Activated CD4-positive, CD25-positive, alpha-beta regulatory T cell treated with anti-CD3 and anti-CD28 coated beads, Interleukin-2, amount 50 U/mL, for 16 hours (primary cell): ENCODE results near the gene BAIAP2L1.
"Not testable (repeated sequence)": the region's sequence is repeated elsewhere in the genome, so short reads cannot be mapped to it uniquely, and the experiment has no call there.

ENCODE experiments used
- DNase-seq: peaks from one replicate; pipeline ENCODE4 v3.0.0-alpha.2; 2020; ENCODE audit warnings: low read depth, low spot score

The BAIAP2L1 gene

DNA sequence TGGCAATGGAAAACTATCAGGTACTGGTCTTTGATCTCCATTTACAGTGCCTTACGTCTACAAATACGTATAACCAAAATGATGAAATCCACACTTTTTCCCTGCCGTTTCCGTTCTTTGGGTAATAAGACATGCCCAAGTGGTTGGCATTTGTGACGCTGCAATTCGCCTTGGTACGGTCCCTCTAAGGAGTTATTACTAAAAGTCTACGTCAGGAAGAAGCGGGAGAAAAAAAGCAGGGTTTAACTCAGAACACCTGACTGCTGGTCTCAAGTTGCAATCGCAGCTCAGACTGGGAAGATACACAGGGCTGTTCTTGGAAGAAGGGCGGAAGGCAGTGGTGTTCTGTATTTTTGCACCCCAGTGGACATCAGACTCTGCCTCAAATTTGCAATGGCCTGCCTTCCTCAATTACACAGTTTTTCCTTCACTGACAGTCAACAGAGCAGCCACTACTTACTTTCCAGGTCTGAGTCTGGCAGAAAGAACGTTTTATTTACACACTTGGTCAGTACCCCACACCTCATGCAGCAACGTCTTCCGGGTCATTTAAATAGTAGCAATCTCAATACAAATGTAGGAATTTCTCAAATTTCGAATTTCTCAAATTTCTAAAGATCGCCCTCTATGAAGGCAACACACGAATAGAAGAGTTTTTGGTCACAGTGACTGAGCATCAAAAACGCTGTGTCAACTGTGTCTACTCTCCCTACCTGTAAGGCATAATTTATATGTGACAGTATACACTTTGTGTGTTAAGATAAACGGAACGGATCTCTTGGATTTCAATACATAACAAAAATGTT lies 2.1 kb downstream of the BAIAP2L1 start:
- no peak for DNase-seq

DNA sequence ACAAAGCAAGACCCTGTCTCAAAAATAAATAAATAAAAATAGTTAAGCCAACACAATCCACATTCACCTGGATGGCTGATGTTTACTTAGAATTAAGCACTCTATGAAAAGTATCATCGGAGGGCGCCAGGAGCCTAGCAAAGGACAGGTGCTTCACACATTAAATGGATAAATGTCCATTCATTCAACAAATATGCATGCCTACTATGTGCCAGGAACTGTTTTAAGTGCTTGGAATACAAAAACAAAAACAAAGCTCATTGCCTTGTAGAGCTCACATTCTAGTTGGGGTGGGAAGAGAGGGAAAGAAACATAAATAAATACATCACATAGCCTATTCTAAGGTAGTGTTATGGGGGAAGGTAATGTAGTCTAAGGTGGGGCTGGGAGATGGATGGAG lies 4.1 kb downstream of the BAIAP2L1 start:
- DNase-seq = no peak

DNA sequence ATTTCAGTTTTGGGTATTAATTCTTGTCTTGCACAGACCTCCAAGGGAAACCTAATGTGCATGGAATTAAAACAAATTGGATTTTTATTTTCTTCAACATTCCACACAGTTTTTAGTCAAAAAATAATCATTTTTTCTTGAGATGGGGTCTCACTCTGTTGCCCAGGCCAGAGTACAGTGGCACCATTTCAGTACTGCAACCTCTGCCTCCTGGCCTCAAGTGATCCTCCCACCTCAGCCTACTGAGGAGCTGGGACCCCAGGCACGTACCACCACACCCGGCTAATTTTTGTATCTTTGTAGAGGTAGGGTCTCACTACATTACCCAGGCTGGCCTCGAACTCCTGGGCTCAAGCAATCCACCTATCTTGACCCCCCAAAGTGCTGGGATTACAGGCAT lies 4.9 kb downstream of the BAIAP2L1 start:
- no peak for DNase-seq

DNA sequence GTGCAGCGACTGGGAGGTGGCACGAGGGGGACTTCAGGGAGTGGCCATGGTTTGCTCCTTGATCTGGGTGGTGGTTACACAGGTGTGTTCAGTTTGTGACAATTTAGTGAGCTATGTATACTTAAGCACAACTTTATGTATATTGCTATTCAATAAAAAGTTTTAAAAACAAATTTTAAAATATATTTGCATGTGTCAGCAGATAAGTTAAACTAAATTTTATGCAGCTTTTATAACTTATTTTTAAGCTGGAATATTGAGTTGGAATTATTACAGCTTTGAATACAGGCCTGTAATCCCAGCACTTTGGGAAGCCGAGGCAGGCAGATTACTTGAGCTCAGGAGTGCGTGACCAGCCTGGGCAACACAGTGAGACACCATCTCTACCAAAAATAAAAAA lies 5.4 kb downstream of the BAIAP2L1 start:
- DNase-seq = no peak

DNA sequence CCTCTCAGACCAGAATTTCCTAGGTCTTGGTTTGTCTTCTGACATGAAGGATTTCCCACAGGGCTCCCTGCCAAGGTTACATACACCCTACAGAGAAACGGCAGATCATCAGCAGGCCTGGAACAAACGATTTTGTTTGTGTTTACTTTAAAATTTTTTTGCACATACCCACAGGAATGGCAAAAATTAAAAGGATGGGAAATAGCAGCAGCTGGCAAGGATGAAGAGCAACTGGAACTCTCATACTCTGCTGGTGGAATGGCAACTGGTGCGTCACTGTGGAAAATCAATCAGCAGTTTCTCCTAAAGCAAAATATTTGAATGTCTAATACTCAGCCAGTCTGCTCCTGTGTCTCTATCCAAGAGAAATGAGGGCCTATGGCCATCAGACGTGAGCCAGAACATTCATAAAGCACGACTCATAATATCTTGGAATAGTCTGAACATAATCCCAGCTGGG lies 6.5 kb downstream of the BAIAP2L1 start:
- DNase-seq = no peak

DNA sequence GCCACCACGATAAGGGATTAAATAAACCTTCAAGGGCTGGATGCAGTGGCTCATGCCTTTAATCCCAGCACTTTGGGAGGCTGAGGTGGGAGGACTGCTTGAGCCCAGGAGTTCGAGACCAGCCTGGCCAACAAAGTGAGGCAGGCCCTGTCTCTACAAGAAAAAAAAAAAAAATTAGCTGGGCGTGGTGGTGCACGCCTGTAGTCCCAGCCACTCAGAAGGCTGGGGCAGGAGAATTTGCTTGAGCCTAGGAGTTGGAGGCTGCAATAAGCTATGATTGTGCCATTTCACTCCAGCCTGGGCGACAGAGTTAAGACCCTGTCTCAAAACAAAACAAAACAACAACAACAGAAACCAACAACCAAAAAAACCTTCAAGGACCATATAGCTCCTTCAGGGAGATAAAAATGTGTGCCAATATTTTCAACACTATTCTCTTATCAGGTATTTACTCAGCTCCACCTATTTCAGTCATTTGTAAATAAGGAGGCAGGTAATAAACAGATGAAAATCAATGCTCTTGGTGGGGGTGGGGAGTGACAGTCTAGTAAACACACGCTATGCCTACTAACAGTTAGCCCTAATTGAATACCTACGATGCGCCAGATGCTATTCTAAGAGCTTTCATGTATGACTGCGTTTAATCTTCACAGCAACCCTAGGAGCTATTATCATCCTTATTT lies 13.2 kb downstream of the BAIAP2L1 start:
- no peak for DNase-seq

DNA sequence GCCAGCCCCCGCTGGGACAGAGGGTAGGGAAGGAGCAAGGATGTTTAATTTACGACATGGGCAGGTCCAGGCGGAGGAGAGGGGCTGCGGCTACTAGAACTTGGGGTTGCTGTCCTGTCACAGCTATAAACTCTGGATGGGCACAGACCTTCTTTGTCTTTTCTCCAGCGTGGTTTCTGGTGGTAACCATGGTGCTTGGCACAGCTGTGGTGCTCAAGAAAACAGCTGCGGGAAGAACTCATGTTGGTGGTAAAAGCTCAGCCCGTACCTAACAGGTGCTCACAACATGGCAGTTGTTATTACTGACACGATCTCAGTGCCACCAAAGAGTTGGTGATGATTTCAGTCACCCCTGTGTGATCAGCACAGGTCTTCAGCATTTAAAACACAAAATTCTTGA lies 13.8 kb downstream of the BAIAP2L1 start:
- DNase-seq = no peak

DNA sequence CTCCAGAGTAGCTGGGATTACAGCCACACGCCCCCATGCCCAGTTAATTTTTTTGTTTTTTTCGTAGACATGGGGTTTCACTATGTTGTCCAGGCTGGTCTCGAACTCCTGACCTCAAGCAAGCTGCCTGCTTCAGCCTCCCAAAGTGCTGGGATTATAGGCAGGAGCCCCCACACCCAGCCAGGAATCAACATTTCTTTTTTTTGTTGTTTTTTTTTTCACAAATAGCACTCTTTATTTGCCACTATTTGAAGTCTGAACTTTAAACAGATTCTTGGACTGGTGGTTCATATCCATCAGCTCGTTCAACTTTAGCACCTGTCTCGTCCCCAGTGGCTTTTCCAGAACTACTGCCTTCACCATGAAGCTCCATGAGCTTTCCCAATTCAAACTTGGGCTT lies 15.4 kb downstream of the BAIAP2L1 start:
- not testable (repeated sequence) for DNase-seq

DNA sequence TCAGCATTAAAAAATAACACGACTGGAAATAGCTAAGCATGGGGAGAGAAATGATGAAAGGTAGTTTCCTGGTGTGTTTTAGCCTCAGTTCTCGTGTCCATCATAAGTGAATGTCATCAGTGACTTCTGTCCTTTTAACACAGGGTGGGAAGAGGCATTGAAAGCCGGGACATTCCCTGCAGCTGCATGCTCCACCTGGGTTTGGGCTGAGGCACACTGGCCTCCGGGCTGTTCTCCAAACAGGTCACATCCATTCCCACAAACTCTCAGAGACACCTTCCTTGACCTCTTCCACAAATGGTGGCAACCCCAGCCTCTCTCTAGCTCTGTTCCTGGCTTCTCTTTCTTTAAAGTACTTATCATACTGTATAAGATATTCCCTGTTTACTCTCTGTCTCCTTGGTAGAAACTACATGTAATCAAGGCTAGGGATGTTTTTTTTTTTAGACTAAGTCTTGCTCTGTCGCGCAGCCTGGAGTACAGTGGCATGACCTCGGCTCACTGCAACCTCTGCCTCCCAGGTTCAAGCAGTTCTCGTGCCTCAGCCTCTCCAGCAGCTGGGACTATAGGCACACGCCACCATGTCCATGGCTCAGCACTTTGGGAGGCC lies 22.6 kb downstream of the BAIAP2L1 start:
- no peak for DNase-seq

DNA sequence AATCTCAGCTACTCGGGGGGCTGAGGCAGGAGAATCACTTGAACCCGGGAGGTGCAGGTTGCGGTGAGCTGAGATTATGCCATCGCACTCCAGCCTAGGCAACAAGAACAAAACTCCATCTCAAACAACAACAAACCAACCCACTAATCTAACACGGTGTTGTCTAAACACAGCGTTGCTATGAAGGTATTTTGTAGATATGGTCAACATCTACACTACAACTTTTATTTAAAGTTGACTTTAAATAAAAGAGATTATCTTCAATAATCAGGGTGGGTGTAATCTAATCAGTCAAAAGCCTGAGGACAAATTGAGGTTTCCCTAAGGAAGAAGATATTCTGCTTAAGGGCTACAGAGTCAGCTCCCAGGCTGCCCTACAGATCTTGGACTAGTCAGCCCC lies 24.2 kb downstream of the BAIAP2L1 start:
- DNase-seq = no peak

DNA sequence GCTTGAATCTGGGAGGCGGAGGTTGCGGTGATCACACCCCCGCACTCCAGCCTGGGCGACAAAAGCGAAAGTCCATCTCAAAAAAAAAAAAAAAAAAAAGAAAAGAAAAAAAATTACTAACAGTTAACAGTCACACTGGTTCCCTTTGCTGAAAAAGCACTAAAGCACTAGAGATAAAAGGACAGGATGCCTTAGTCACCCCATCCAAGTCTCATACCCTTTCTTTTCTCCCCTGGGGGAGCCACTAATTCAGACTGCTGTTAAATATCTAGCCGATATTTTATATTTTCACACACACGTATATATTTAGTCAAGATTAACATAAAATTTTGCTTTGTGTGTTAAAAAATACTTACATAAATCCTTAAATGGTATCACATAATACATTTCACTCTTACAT lies 25.2 kb downstream of the BAIAP2L1 start:
- DNase-seq = no peak

DNA sequence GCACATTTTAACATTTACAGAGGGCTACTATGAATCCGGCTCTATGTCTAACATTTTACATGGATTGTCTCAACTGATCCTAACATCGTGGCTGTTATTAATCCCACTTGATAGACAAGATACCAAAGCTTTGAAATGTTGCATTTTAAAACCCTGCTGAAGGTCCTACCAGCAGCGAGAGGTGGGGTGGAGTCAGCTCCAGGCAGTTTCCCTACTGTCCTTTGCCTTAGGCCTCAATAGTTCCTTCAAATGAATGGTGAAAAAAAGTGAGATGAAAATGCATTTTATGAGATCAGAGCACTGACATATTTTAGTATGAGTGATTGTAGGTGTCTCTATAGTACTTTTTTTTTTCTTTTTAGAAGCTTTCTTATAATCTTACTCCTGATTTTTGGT lies 26.6 kb downstream of the BAIAP2L1 start:
- DNase-seq = no peak

DNA sequence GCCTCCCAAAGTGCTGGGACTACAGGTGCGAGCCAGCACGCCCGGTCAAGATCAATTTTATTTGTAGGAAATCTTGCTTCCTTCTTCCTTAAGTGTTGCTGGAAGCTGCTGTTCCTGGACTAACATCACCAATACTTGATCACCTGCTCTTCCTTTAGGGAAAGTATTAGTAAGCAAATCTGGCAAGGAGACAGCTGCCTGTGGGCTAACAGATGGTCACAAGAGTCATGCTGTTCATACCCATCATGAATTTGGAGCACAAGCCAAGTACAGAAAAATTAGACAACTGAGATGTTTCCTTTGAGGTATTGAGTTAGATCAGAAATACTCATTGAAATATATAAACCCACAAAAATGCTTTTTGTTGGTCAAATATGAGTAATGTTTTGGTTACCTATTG lies 27.9 kb downstream of the BAIAP2L1 start:
- no peak for DNase-seq

DNA sequence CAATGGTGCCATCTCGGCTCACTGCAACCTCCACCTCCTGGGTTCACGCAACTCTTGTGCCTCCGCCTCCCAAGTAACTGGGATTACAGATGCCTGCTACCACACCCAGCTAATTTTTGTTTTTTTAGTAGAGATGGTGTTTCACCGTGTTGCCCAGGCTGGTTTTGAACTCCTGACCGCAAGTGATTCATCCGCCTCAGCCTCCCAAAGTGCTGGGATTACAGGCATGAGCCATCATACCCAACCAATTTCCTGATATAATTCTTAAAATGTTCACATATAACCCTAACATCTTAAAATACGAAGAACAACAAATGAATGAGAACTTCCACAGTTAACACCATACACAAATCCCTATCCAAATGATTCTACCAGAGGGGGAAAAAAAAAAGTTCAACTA lies 31.2 kb downstream of the BAIAP2L1 start:
- DNase-seq = no peak

DNA sequence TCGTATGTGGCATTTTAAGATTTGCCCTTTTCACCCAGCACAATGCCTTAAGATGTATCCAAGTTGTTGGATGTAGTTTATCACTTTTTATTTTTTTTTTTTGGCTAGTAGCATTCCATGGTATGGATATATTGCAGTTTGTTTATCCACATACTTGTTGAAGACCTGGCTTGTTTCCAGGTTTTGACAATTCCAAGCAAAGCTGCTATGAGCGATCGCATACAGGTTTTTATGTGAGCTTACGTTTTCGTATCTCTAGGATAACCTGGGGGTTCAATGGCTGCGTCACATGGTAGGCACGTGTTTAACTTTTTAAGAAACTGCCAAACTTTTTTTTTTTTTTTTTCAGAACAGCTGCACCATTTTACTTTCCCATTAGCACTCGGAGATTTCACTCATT lies 32.2 kb downstream of the BAIAP2L1 start:
- DNase-seq = no peak

DNA sequence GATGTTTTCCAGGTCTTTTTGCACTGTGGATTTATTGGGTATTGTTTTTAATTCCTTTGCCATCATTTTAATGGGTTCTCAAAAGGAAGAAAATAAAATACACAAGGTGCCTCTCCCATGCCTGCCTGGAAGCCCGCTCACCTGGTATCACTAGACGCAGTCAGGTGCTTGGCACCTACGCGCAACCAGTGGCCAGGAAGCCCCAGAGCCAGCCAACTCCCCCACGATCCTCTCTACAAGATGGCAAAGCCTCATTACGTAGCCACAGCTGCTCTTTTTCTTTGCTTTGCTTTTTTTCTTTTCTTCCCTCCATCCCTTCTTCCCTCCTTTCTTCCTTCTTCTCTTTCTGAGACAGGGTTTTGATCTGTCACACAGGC lies 34.3 kb downstream of the BAIAP2L1 start:
- DNase-seq = no peak

DNA sequence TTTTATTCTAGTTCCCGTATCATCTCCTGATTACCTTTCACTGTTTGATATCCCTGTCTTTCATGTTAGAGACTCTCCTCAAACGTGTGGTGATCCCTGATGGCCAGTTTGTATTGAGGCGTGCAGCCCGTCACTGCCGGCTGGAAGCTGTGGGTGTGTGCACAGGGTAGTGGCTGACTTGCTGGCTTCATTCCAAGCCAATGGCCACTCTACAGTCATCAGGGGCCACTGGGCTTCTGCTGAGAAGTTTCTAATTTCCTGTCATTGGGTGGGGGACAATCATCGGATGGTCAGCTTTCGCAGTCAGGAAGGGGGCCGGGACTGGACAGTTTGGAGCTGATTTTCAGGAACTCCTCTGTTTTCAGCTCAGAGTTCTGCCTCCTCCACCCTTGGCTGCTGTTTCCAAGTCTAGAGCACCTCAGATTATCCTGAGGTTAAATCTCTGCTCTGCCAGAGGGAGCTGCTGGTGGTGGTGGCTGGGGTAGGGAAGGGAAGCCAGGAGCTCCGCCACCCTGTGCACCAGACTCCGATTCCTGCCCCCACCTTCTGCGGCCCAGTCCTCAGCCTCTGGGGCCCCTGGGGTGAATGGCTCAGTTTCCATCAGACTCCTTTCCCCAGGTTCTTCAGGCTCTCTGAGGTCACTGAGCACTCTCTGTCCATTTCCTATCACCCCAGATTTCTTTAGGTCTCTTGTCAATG lies 34.9 kb downstream of the BAIAP2L1 start:
- no peak for DNase-seq

DNA sequence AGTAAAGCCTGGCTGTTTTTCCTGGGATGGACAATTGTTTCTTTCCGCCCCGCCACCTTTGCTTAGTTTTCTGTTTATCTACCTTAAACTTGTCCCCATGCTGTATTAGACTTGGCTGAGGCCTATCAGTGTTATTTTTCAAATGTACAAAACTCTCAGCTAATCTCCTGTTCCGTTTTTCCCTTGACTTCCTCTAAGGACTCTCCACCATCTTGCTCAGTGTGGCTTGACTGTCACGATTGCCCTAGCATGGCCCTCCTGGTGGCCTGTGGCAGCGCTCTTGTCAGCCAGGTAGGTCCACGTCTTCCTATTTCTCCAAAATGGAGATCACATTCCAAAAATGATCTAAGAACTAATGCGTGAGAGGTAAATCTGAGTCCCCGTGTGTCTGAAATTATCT lies 36.7 kb downstream of the BAIAP2L1 start:
- no peak for DNase-seq

DNA sequence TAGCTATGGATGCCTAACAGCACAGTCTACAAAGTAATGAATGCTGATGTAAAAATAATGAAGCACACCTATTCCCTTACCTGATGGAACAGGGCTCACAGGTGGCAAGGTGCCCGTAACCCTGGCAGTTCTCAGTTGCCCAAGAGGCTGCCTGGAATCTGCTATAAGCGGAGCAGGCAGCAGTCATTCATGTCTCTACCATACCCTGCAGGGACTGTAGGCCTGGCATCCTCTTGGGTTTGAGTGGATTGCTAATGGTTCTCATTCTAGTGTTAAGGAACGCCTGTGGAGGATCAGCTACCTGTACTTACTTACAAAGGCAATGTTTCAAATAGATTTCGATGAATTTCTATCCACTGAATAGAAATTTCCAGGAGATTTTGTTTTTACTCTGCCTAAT lies 38.4 kb downstream of the BAIAP2L1 start:
- DNase-seq = no peak

DNA sequence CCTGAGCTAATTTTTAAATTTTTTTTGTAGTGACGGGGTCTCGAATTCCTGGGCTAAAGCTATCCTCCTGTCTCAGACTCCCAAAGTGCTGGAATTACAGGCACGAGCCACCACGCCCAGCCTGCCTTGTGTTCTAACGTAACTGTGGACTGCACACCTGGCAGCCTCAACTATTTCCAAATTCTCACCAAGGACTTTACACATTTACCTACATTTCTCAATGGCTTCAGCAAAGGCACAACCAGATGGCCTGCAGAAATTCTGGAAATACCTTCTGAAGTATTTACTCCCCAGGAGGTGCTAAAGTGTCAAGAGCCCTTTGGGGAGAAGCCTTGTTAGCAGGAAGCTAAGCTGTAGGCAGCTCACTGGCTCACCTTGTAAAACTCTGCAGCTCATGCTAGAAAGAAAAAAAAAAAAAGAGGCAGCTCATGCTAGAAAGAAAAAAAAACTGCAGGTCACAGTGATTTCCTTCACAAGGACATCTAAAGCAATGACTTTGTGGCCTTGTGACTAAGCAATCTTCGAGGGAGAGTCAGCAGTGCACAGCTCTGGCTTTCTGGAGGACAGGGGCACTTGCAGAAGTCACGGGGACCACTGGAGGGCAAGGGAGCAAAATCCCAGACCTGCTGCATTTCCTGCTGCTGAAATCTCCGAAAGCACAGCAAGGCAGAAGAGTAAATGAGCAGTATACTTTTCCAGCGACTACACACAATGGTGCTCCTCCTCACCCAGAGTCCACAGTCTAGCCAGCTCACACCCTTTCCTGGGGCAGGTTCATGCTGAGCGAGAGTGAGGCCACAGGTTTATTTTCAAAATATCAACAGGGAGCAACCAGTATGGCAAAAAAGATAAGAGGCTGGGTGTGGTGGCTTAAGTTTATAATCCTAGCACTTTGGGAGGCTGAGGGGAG lies 40.4 kb downstream of the BAIAP2L1 start:
- no peak for DNase-seq

DNA sequence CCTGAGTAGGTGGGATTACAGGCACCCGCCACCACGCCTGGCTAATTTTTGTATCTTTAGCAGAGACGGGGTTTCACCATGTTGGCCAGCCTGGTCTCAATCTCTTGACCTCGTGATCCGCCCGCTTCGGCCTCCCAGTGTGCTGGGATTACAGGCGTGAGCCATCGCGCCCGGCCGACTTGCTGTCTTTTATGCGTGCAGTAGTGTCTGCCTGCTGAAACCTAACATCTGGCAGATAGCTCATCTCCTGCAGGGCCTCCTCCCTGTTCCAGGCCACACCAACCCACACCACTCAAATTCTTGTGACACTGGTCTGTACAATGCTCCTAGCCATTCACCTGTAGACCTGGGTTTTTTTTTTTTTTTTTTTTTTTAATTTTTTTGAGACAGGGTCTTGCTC lies 41.5 kb downstream of the BAIAP2L1 start:
- DNase-seq = no peak
